SHP77 (cell line): ENCODE results near the gene SLC19A2.
"Not testable (repeated sequence)": the region's sequence is repeated elsewhere in the genome, so short reads cannot be mapped to it uniquely, and the experiment has no call there.

ENCODE experiments used
- DNase-seq, 2 experiments: peaks; one replicate each; lab custom pipeline; 2025; lab: John Stamatoyannopoulos, UW

Gene SLC19A2, protein sequence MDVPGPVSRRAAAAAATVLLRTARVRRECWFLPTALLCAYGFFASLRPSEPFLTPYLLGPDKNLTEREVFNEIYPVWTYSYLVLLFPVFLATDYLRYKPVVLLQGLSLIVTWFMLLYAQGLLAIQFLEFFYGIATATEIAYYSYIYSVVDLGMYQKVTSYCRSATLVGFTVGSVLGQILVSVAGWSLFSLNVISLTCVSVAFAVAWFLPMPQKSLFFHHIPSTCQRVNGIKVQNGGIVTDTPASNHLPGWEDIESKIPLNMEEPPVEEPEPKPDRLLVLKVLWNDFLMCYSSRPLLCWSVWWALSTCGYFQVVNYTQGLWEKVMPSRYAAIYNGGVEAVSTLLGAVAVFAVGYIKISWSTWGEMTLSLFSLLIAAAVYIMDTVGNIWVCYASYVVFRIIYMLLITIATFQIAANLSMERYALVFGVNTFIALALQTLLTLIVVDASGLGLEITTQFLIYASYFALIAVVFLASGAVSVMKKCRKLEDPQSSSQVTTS

DNA sequence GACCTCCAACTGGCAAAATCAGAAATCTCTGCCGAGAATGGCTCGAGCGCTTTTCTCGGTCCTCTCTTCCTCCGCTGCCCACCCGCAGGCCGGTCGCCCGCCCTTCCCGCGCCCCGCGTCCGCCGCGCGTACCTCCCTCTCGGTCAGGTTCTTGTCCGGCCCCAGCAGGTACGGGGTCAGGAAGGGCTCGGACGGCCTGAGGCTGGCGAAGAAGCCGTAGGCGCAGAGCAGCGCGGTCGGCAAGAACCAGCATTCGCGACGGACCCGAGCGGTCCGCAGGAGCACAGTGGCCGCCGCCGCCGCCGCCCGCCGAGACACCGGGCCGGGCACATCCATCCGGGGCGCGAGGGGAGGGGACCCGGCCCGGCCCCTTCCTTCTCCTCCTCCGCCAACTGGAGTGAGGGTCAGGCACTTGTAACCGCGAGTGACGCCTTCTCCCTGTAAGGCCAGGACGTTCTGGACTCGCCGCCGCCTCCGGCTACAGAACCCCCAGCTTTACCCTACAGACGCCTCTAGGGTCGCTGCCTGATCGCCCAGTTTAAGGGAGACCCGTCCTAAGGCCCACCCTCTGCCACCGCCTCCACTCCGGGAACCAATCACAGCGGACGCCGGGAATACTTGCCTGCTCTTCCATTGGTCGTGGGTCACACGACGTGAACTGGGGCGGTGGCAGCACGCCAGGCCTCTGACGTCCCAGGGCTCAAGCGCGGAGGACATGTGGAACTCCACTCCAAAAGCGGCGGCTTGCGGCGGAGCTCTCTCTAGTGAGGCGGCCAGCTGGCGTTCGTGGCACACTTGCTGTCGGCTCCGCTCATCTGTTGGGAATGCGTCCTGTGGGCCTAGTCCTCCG is at the start of gene SLC19A2:
SLC19A2 (minus strand) TSS at position 514 of the 850 bp plus-strand sequence; CDS start at position 336, 178 bp downstream.
- peak; percentile 99 for DNase-seq

DNA sequence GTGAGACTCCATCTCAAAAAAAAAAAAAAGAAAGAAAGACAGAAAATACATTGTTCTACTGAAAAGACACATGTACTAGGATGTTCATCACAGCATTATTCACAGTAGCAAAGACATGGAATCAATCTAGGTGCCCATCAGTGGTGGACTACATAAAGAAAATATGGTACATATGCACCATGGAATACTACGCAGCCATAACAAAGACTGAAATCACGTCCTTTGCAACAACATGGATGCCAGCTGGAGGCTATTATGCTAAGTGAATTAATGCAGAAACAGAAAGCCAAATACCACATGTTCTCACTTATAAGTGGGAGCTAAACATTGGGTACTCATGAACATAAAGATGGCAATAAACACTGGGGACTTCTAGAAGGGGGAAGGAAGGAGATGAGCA is 48.9 kb upstream of the SLC19A2 start:
- DNase-seq = no peak

DNA sequence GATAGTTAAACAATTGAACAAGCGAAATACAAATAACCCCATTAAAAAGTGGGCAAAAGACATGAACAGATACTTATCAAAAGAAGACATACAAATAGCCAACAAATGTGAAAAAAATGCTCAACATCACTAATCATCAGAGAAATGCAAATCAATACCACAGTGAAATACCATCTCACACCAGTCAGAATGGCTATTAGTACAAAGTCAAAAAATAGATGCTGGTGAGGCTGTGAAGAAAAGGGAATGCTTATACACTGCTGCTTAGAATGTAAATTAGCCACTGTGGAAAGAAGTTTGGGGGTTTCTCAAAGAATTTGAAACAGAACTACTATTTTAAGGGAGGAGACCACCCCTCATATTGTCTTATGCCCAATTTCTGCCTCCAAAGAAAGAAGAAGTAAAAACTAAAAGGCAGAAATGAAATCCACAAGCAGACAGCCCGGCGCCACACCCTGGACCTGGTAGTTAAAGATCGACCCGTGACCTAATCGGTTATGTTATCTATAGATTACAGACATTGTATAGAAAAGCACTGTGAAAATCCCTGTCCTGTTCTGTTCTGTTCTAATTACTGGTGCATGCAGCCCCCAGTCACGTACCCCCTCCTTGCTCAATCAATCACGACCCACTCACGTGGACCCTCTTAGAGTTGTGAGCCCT is 47.9 kb upstream of the SLC19A2 start:
- not testable (repeated sequence) for DNase-seq

DNA sequence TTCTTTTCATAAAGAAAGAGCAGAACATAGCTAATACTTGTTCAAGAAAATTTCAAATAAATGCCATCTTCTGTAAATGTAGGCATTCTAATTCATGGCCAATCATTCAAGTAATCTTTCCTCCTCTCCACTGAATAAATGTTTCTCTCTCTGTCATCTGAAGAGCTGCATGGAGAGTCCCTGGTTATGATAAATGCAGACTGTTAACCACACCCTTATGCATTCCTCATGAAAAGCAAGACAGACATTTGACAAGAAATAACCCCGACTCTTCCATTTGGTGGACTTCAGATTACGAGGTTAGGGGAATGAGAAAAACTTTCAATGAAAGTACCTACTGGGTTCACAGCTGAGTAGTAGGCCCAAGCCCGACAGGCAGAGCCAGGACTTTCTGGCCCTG is 44.7 kb upstream of the SLC19A2 start:
- DNase-seq = no peak

DNA sequence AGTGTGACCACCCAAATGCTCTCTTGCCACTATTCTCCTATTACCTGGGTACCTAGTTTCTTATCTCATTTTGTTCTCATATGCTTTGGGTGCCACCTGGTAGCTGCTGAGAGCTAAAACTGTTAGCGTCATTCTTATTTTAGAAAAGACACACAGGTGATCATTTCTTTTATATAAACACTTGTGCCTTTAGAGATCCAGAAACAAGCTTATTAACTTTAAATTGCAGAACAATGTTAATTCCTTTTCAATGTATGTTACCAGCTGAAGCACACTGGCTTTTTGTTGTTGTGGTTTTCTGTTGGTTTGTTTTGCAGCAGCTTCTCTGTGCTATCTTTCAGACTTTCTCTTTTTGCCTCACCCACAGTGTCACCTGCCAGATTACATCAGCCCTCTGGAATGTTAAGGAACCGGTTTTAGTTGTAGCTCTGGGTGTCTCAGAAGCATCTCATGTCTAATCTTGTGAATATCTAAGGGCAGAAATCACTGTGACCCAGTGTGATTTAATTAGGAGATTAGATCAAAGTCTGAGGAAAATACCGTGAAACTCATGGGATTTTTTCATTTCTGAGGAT is 43.4 kb upstream of the SLC19A2 start:
- no peak for DNase-seq

DNA sequence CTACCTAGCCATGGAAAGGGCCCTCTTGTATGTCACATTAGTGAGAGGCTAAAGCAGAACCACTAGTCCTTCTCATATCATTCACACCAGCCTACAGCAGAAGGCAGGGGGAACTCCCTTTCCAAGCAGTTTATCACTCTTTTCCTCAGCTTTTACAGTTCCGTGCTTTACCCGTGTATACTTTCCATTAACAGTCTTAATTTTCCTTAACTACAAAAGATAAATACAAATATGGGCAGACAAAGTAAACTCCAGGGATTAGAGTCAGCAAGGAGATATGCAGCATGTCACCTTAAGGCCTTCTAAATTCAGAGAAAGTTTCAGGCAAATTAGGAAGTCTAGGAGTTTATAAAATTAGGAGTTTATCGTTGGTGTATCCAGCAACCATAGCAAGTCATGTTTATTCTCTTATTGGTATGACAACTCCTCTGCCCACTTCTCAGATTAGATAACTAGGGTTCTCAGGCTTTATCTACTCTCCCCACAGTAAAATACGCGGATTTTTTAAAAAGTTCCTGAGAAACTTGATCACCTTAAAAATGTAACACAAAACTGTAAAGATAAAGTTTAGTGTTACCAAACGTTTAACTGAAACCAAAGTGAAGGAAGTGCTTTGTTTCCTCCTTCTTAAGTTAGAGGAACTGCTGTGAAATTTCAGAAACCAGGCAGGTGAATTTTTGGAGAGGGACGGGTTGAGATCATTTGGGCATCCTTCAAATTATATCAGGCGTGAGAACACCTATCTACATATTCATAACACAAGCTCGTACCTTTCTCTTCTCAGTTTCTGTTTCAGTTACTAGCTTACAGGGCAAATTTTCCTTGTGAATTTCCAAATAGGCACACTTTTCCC is 42.7 kb upstream of the SLC19A2 start:
- DNase-seq = no peak

DNA sequence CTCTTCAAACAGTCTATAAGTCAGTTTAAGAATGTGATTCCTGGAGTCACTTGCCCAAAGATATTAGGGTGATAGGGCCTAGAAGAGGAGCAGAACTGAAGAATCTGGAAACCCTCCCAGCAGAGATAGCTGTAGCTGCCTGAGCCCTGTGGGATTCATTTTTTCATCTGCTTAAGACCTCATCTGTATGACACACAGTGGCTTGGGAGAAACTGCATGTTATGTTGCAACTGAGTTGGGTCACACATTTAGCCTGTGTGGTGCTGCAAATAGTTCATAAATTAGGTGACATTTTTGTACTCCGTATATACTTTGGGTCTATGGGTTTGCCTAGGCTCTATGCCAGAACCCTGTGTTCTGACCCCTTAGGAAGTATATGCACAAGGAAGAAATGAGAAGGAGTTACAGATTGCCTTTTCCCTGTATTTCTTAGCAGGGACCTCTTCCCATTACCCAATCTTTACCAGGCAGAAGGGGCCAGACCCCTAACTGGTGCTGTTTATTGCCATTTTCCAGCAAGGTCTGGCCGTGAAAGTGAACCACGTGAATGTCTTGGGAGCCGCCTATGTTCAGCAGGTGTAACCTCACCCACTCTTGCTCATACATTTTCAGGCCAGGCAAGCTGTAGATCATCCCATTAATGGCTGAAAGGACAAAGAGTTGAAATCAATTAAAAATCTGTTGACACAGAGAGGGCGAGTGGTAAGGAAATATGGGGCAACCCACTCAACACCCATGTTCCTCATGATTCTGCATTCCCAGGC is 41.9 kb upstream of the SLC19A2 start:
- no peak for DNase-seq

DNA sequence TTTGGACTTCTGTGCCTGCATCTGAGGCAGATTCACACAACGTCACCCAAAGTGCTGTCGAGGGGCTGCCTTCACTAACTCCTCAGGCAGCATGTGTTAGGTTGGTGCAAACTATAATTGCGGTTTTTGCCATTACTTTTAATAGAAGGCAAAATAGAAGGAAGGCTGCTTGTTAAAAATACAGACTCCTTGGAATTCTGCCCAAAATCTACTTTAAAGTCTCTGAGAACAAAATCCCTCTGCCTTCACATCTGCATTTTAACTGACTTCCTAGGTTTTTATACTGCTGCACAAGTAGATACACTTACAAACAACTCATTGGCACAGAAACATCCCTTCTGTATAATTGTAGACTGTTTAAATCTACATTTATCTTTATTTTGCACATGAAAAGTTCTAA is 41.3 kb upstream of the SLC19A2 start:
- no peak for DNase-seq

DNA sequence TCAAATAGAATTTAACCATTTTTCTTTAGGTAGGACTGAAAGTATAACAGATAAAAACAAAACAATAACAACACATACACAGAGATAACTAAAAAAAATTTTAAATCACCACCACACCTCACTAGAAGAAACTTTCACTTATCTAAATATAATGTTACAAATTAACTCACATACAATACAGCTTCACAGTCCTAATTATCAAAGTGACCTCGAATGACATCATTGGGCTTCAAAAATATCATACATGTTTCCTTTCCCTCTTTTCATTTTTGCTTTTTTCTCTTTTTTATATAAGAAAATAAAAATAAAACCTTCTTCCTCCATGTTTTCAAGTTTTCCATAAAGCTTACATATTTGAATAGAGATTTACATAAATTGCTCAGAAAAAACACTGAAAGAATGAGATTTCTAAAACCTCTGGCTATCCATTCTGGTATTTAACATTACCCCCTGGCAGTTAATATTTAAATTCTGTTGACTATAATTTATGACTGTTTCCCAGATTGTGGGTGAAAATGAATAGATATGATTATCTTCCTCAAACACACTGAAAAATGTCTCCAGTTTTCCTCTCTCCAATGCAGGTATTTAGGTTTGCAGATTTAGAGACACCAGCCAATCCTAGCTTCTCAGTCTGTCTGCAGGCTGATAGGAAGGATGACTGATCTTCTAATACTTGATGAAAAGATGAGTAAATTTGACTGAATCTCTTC is 40.5 kb upstream of the SLC19A2 start:
- no peak for DNase-seq

DNA sequence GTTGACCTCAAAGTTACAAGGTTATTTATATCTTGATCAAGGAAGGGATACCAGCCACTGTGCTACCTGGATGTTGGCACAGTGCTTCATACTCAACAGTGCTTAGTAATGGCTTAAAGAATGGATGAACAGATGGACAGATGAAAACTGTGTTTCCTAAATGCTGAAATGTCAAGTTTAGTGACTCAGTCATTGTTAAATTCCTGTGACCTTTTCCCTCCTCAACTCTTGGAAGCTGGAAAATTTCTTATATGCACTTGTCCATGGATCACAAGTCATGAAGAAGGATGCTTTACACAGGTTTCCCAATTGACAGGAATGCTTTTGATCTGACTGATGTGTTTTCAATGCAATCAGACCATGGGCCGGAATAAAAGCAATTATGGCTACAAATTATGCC is 39.6 kb upstream of the SLC19A2 start:
- DNase-seq = no peak

DNA sequence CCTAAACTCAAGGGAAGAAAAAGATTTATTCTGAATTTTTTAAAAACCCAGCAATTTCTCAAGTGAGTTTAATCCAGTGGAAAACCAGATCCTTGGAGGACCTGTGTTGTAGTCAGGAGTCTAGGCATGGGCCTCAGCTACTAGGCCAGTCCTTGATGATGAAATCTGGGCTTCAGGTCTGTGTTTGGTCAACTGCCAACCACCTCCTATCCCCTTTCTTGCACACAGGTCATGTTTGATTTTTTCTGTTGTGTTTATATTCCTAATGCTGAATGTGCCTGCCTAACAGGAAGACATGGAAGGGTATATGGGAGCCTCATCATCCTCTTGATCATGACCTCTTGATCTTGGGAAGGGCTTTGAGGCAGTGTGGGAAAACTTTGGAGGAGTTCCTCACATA is 38.2 kb upstream of the SLC19A2 start:
- DNase-seq = no peak

DNA sequence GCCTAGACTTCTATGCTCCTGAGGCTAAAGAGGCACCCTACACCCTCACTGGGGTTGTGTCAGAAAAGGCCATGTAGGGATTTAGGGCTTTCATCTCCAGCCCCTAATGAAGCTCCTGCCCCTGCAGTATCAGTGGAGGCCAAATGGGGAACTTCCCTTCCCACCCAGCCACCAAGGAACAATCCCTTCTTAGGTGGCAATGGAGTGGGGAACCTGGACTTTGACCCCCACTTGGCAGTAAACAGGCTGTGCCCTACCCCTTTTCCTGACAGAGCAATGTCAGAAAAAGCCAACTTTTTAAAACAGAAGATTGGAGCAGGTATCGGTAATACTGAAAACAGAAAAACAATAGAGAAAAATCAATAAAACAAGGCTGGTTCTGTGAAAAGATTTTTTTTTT is 35.5 kb upstream of the SLC19A2 start:
- no peak for DNase-seq

DNA sequence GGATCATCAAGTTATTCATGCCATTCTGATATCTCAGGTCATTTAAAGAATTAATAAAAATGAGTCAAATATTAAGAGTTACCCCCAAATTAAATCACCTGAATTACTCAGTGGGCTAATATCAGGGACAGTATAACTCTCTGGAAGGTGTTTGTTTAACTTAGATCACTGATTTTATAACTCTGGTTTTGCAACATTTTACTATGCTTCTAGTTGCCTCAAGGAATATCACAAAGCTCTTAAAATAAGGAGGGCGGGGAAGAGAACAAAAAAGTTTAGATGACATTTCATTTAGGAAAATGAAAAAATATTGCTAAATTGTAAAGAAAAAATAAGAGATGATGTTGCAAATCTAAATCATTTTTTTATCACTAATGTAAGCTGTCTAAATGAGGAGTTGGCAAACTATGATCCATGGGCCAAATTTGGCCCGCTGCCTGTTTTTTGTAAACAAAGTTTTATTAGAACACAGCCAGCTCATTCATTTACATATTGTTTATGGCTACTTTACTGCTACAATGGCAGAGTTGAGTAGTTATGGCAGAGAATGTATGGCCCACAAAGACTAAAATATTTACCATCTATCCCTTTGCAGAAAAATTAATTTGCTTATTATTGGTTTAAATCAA is 31.9 kb upstream of the SLC19A2 start:
- DNase-seq = no peak

DNA sequence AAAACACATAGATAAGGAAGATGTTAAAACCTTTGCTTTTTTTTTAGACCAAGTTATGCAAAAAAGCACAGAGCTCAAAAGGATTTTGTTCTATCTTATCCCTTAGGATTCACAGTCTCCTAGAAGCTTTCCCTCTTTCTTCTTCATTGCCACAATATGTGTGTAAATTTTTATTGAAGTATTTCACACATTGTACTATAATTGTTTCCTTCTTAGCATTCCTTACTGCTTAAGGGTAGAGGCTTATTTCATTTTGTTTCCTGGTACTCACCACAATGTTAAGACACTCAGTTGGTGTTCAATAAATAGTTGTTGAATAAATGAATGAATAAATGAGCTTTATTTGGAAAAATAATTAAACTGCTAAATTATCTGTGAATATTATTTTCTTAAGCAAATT is 29.9 kb upstream of the SLC19A2 start:
- no peak for DNase-seq

DNA sequence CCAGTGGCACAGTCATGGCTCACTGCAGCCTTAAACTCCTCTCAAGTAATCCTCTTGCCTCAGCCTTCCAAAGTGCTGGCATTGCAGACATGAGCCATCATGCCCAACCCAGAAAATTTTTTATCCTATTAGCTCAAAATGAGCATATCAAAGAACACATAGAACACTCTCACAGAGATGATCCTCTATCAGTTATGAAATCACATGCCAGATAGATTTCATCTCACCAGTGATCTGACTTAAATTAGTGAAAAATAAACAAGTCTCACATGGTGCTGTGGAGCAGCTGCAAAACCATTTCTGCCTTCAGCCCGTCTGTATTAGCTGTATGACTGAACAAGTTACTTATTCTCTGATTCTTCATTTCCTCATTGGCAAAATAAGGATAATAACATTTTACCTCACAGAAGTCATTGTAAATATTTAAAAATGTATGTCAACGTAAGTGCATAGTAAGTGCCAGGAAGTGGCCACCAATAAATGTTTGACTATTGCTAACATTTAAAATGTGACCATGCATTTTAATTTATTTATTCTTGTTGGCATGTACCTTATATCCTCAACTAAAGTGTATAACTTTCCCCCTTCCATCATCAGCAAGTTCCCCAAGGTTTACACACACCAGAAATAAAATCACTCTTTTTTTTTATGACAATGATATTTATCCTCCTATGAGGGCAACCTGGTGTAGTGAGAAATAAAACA is 29.0 kb upstream of the SLC19A2 start:
- no peak for DNase-seq

DNA sequence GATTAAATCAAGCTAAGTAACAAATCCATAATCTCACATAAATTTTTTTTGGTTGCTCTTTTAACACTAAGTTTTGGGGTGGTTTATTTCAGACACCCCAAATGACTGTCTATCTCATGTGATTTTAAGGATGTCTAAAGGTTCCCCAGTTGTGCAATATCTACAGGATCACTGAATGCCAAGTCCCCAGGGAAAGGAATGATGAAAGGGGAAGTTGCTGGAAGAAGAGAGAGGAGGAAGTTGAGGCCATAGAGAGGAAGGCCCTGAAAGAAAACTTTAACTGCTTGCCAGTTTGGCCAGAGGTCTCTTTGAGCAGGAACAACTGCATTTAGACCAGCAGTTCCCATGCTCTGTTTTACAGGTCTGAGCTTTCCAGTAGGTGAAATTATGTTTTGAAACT is 27.5 kb upstream of the SLC19A2 start:
- DNase-seq = no peak

DNA sequence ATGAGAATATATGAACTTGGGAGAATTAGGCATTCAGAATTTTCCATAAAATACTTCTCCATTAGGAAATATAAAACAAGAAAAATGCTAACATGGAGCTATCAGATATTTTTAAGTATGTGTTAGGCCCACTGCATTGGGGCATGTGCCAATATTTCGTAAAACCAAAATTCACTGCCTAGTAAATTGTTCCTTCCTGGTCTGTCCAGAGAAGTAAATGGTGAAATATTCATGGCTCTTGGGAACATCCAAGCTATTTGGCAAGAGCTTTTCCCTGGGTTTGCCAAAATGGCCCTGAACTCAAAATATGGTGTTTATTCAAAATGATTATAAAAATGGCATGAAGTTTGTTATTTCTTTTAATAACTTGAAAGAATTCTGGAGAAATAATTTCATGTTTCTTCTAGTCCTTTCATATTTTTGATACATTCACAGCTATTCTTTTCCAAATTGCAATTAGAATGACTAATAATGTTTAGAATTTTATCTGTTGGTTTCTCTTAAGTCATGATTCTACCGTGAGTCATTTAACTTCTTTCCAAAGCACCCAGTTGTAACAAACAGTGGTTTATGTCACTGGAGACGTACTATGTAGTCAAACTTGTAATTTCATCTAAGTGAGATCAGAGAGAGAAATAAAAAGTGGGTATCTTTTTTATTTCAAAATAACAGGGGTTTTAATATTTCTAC is 25.7 kb upstream of the SLC19A2 start:
- no peak for DNase-seq

DNA sequence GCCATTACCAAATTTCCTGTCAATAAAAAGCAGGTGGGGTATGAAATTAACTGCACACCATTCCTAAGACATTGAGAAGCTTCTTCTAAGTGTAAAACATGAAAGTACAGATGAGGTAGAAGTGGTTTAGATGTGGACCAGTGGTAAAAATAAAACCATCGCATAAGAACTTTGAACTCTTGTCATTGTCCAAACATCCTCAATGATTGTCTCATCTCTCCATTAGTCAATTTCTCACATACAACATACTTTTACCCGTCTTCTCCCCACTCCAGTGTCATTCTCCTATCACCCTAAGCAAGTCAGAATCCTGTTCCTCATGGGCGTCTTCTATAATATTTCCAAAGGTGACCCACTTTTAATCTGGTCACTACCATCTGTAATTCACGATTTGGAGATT is 24.3 kb upstream of the SLC19A2 start:
- DNase-seq = no peak
